Activated CD4-positive, alpha-beta T cell treated with anti-CD3 and anti-CD28 coated beads, Interleukin-2, amount 10 ng/mL, durations not matched to agents 7 days and 5 days (primary cell): Measurements from ENCODE around the gene OOSP4A. TPM values are rescaled to one million over a fixed set of nuclear protein-coding genes. Genes with fewer than 3 reads are reported as not detected.

Experiments
- CTCF ChIA-PET: fragments of 350-600 bp; sonication (Branson Sonifier 250); formaldehyde crosslinking; loops from one replicate; lab custom pipeline; 2021; ENCODE audit warnings: antibody characterized with exemption; lab: Charles Lee
- POLR2A ChIA-PET: fragments of 350-600 bp; sonication (Branson Sonifier 250); formaldehyde crosslinking; loops from one replicate; lab custom pipeline; 2021; ENCODE audit warnings: antibody characterized with exemption; lab: Charles Lee
- DNase-seq: peaks from one replicate; pipeline ENCODE4 v3.0.0-alpha.2; 2020
- H3K27ac Mint-ChIP-seq: one replicate; pipeline ENCODE4 v1.8.0; 2021; ENCODE audit warnings: mild to moderate bottlenecking, moderate library complexity, mixed read lengths
- H3K27me3 Mint-ChIP-seq: one replicate; pipeline ENCODE4 v1.8.0; 2021; ENCODE audit warnings: mixed read lengths
- H3K36me3 Mint-ChIP-seq: one replicate; pipeline ENCODE4 v1.8.0; 2021; ENCODE audit warnings: low read depth, mixed read lengths
- H3K4me1 Mint-ChIP-seq: one replicate; pipeline ENCODE4 v1.8.0; 2021; ENCODE audit warnings: mixed read lengths
- H3K4me3 Mint-ChIP-seq: one replicate; pipeline ENCODE4 v1.8.0; 2021; ENCODE audit warnings: mild to moderate bottlenecking, moderate library complexity, mixed read lengths
- H3K9me3 Mint-ChIP-seq: one replicate; pipeline ENCODE4 v1.8.0; 2021; ENCODE audit warnings: mixed read lengths
- total RNA-seq, 2 experiments: library from RNA; stranded (reverse); gene quantifications; one replicate each; pipeline ENCODE4 v1.2.3, GENCODE V29; 2021

Gene OOSP4A
- total RNA-seq = not detected

DNA sequence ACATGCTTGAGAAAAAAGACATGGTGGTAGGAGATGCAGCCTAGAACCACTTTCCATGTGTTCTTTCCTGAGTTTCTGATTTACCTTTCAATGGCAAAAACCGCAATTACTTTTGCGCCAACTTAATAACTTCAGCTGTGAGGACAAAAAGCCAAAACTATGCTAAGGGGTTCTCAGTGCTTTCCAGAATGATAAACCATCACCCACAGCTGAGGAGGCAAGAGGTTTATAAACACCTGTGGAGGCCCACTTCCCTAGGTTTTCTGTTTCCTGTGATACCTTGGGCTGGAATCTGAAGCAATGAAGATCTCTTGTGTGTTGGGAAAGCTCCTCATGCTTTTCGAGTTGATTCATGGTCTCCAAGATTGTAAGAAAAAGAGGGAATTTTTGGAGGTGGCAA lies at the start of gene OOSP4A:
TSS of gene OOSP4A (plus strand) at position 301 of the 400 bp plus-strand sequence. CDS start at position 301, 0 bp downstream.
- CTCF ChIA-PET = no interaction called here
- Mint-ChIP-seq H3K9me3 (no peaks in the 10 kb centered on the region), H3K27me3 (peaks cover 7% of the 10 kb centered on the region), H3K36me3 (no peaks in the 10 kb centered on the region), H3K4me3 (no peak within 1 kb of the TSS), H3K27ac (no peak within 1 kb of the TSS), H3K4me1 (no peaks in the 10 kb centered on the region)
- no peak for DNase-seq
- POLR2A ChIA-PET = no interaction called here

DNA sequence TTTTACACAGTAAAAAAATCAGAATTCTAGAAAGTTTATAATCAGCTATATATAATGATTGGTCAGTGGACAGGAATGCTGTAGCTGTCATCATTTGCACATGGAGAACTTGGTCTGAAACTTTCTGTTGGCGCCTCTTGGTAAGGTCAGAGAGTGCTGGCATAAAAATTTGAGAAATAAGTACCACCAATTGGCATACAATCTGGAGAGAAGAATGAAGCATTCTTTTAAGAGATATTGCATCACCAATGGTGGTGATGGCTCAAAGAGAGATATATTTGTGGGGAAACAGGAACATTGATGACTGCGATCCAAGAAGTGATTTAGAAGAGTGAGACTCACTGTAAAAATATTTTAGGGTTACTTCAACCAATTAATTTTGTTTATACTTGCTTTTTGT lies 45.4 kb upstream of the OOSP4A start:
- no peaks in the 10 kb centered on the region for H3K4me1 Mint-ChIP-seq
- peaks cover 26% of the 10 kb centered on the region for H3K9me3 Mint-ChIP-seq
- H3K27me3 Mint-ChIP-seq = no peaks in the 10 kb centered on the region
- ChIA-PET POLR2A (no interaction called here), CTCF (interaction anchor here (0.6 to 1.5 kb wide), 9 partner anchors 11 to 1443 kb away, joined by 3 to 7 read pairs (median 3); partner anchors contain the start of gene CYB561A3)
- no peak overlapping the region for H3K4me3 Mint-ChIP-seq
- H3K36me3 Mint-ChIP-seq = peaks cover 2% of the 10 kb centered on the region
- H3K27ac Mint-ChIP-seq = no peak overlapping the region
- no peak for DNase-seq

DNA sequence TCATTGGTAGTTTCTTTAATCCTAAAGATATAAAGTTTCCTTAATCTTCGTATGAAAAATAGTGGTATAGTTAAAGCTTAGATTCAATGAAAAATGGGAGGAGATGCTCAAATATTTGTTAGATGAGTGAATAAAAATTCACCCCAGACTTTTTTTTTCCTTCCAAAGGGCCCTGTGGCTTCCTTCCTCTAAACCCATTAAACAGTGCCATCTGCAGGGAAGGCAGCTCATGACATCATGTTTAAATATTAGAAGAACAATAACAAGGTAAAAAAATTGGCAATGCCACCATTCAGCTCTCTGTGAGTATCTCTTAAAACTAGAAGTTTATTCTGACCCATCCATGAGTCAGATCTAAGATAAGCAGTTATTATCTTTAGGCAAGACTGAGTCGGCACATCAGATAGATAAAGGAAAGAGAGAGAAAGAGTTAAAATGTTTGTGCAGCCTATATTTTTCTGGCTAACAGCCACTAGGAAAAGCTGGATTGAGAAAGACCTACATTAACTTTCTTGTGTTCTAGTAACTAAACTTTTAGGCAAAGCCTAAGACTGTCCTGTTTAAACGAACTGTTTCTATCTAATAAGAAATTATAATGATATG lies 44.7 kb upstream of the OOSP4A start:
- peaks cover 30% of the 10 kb centered on the region for H3K9me3 Mint-ChIP-seq
- CTCF ChIA-PET = interaction anchor here (0.6 to 1.5 kb wide), 12 partner anchors 9 to 1443 kb away, joined by 3 to 7 read pairs (median 3); partner anchors contain the start of gene CYB561A3
- DNase-seq = peak; percentile 32
- no peaks in the 10 kb centered on the region for H3K27me3 Mint-ChIP-seq
- POLR2A ChIA-PET = no interaction called here
- no peak overlapping the region for H3K27ac Mint-ChIP-seq
- peaks cover 2% of the 10 kb centered on the region for H3K36me3 Mint-ChIP-seq
- H3K4me1 Mint-ChIP-seq = no peaks in the 10 kb centered on the region
- no peak overlapping the region for H3K4me3 Mint-ChIP-seq

DNA sequence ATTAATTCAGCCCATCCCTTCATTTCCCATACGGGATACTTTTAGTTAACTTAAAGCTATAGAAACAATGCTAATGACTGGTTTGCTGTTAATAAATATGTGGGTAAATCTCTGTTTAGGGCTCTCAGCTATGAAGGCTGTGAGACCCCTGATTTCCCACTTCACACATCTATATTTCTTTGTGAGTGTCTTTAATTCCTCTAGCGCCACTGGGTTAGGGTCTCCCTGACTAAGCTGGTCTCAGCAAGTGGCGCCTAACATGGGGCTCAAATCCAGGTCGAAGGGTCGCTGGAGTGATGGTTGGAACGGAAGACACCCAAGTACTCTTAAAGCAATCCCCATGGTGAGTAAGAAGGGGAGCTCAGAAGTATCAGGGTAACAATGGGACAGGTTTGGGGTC lies 40.0 kb upstream of the OOSP4A start:
- Mint-ChIP-seq H3K27ac (no peak overlapping the region), H3K36me3 (peaks cover 2% of the 10 kb centered on the region), H3K9me3 (peaks cover 54% of the 10 kb centered on the region), H3K4me1 (no peaks in the 10 kb centered on the region), H3K4me3 (no peak overlapping the region), H3K27me3 (no peaks in the 10 kb centered on the region)
- no peak for DNase-seq
- CTCF ChIA-PET = no interaction called here
- POLR2A ChIA-PET = no interaction called here

DNA sequence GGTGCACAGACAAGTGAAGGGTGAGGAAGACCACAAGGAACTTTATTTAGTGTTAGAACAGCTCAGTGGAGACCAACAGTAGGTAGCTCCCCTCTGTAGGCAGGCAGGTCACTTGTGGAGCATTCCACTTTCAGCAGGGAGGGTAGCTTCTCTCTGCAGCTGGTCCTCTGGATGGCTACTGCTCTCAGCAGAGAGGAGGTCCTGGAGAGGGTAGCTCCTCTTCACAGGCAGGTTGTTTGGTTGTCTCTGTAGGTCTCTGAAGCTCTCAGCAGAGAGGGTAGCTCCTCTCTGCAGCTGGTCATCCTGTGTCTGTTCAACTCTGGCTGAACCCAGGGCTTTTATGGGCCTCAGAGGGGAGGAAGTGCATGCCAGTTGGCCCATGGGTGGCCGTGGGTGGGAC lies 32.1 kb upstream of the OOSP4A start:
- no peak overlapping the region for H3K4me3 Mint-ChIP-seq
- H3K9me3 Mint-ChIP-seq = peaks cover 18% of the 10 kb centered on the region
- no peaks in the 10 kb centered on the region for H3K4me1 Mint-ChIP-seq
- no peak overlapping the region for H3K27ac Mint-ChIP-seq
- ChIA-PET POLR2A (no interaction called here), CTCF (interaction anchor here (1.5 kb wide), 1 partner anchor 12 kb away, joined by 3 read pairs; no protein-coding TSS in a partner anchor)
- no peak for DNase-seq
- no peaks in the 10 kb centered on the region for H3K36me3 Mint-ChIP-seq
- H3K27me3 Mint-ChIP-seq = peaks cover 2% of the 10 kb centered on the region

DNA sequence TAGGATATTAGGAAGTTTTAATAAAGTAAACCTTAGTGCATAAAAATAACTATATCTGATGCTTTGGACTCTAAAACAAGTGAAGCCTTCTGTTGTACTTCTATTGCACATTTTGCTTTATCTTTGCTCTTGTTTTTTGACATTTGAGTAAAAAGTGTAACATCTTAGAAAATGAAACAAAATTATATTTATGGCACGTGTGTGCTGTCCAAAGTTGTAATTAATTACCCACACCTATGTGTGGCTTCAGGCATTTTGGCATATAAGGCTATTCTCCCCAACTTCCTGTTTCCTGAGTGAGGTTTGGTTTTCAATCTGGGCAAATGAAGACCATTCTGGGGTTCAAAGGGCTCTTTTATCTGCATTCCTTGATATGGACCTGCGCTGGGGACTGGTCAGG lies 25.7 kb upstream of the OOSP4A start, which contains the start of gene OOSP1:
TSS of gene OOSP1 (plus strand) at position 301 of the 400 bp plus-strand sequence. CDS start at position 324, 23 bp downstream.
- no peak within 1 kb of the TSS for H3K4me3 Mint-ChIP-seq
- POLR2A ChIA-PET = no interaction called here
- no peaks in the 10 kb centered on the region for H3K36me3 Mint-ChIP-seq
- H3K27me3 Mint-ChIP-seq = peaks cover 2% of the 10 kb centered on the region
- no peaks in the 10 kb centered on the region for H3K4me1 Mint-ChIP-seq
- CTCF ChIA-PET = no interaction called here
- H3K27ac Mint-ChIP-seq = no peak within 1 kb of the TSS
- H3K9me3 Mint-ChIP-seq = no peaks in the 10 kb centered on the region
- no peak for DNase-seq

DNA sequence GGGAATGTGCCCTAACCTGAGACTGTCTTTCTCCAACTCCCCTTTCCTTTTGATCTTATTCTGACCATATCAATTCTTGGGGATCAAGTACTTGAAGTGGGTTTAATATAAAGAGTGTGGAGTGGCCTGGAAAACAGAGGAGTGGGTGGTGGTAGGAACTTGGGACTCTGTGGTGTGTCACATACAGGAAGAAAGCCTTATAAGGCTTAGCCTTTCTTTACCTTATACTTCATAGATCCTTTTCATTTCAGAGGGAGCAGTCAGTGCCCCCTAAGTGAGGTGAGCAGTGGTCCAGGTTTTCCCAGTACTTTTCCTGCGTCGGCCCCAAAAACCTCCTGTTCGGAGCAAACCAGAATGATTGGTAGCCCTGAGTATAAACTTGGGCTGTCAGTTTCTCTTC lies 25.1 kb upstream of the OOSP4A start:
- H3K9me3 Mint-ChIP-seq = no peaks in the 10 kb centered on the region
- ChIA-PET POLR2A (no interaction called here), CTCF (no interaction called here)
- no peak for DNase-seq
- no peak overlapping the region for H3K27ac Mint-ChIP-seq
- H3K4me3 Mint-ChIP-seq = no peak overlapping the region
- H3K27me3 Mint-ChIP-seq = peaks cover 2% of the 10 kb centered on the region
- no peaks in the 10 kb centered on the region for H3K36me3 Mint-ChIP-seq
- no peaks in the 10 kb centered on the region for H3K4me1 Mint-ChIP-seq

DNA sequence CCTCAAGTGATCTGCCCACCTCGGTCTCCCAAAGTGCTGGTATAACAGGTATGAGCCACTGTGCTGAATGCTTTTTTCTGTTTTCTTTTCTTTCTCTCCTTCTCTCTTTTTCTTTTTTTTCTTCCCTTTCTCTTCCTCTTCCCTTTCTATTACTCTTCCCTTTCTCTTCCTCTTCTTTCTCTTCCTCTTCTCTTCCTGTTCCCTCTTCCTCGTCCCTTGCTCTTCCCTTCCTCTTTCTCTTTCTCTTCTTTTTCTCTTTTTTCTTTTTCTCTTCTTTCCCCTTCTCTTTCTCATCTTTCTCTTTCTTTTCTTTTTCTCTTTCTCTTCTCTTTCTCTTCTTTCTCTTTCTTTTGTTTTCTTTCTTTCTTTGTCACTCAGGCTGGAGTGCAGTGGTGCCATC lies 24.4 kb upstream of the OOSP4A start:
- POLR2A ChIA-PET = no interaction called here
- no peak overlapping the region for H3K27ac Mint-ChIP-seq

DNA sequence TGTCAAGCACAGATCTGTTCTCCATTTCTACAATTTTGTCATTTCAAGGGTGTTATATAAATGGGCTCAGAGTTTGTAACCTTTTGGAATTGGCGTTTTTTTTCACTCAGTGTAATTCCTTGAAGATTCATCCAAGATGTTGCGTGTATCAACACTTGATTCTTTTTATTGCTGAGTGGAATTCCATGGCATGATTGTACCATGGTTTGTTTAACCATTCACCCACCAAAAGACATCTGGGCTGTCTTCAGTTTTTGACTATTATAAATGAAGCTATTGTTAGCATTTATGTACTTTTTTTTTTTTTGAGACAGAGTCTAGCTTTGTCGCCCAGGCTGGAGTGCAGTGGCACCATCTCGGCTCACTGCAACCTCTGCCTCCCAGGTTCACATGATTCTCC lies 22.7 kb upstream of the OOSP4A start:
- Mint-ChIP-seq H3K27ac (no peak overlapping the region), H3K36me3 (no peaks in the 10 kb centered on the region), H3K4me1 (peaks cover 6% of the 10 kb centered on the region), H3K4me3 (no peak overlapping the region), H3K27me3 (peaks cover under 1% of the 10 kb centered on the region), H3K9me3 (no peaks in the 10 kb centered on the region)
- ChIA-PET POLR2A (no interaction called here), CTCF (no interaction called here)
- DNase-seq = no peak

More for the DNA sequence above, 24.4 kb upstream of the OOSP4A start:
- no peaks in the 10 kb centered on the region for H3K4me1 Mint-ChIP-seq
- no peaks in the 10 kb centered on the region for H3K9me3 Mint-ChIP-seq
- DNase-seq = no peak
- no peaks in the 10 kb centered on the region for H3K27me3 Mint-ChIP-seq
- CTCF ChIA-PET = no interaction called here
- no peaks in the 10 kb centered on the region for H3K36me3 Mint-ChIP-seq
- no peak overlapping the region for H3K4me3 Mint-ChIP-seq

DNA sequence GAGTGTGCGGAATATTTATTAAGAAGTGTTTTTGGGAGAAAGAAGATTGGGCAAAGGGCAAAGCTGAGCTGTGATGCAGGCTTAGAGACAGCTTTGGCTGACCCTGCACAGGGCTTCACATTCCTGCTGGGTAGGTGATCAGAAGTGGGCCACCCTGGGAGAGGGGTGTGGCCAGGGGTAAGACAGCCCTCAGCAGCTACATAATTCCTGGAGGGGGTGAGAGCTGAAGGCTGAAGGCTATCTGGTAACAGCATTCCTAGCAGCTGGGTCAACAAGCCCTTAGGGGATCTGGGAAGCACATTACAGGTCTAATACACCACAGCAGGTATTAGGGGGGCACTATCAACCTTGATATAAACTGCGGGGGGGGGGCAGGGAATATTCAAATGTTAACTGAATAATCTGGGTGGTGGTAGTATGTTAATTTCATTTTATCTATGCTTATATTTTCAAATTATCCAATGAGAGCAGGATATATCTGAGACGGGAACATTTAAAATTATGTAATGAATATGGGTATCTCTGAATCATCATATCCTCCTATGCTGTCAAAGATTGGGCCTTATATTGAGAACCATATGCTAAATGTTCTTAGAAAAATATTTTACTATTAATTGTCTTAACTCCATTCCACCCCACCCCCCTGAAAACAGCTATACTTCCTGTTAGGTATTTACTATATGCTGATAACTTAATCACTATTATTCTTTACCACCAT lies 19.7 kb upstream of the OOSP4A start:
- no peak for DNase-seq
- H3K36me3 Mint-ChIP-seq = no peaks in the 10 kb centered on the region
- no peak overlapping the region for H3K4me3 Mint-ChIP-seq
- peaks cover 2% of the 10 kb centered on the region for H3K27me3 Mint-ChIP-seq
- ChIA-PET CTCF (no interaction called here), POLR2A (no interaction called here)
- peaks cover 6% of the 10 kb centered on the region for H3K4me1 Mint-ChIP-seq
- H3K9me3 Mint-ChIP-seq = no peaks in the 10 kb centered on the region
- H3K27ac Mint-ChIP-seq = no peak overlapping the region

DNA sequence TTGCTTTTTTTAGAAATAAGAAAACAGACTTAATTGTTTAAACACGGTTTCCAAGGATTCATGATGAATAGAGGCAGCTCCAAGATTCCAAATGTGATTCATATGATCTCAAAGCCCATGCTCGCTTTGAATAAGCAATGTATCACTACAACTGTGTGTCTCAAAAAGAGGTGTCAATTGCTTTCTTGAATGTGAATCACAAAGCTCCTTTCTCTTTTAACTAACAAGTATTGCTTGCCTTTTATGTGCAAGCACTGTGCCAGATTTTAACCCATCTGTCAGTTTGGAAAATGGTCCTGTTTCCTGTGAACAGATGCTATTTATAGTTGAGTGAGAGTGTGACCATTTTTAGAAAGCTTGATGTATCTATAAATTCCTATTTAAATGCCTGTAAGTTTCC lies 19.1 kb upstream of the OOSP4A start:
- Mint-ChIP-seq H3K36me3 (no peaks in the 10 kb centered on the region), H3K9me3 (no peaks in the 10 kb centered on the region), H3K4me1 (peaks cover 6% of the 10 kb centered on the region), H3K4me3 (no peak overlapping the region), H3K27me3 (peaks cover 2% of the 10 kb centered on the region), H3K27ac (no peak overlapping the region)
- ChIA-PET CTCF (no interaction called here), POLR2A (no interaction called here)
- DNase-seq = no peak

DNA sequence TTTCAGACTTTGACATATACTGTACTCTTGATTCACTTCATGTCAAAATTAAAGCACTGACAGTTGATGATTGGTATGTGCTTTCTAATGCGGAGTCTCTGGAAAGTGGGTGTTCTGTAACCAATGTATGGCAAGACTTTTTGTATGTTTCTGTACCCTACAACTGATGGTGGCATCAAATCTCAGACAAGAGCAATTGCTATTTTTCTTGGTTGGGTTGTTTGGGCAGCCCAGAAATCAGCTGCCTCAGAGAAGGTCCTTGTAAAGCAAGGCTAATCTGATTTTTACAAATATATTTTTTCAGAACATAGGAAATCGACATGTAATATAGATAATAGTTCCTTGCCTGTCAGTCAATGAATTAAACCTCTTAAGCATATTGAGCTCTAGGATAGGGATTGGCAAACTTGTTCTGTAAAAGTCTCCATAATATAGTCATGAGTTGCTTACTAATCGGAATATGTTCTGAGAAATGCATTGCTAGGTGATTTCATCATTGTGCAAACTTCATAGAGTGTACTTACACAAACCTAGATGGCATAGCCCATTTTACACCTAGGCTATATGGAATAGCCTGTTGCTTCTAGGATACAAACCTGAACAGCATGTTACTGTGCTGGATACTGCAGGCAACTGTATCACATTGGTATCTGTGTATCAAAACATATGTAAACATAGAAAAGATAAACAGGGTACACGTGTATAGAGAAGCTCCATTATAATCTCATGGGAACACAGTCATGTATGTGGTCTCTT lies 10.2 kb upstream of the OOSP4A start:
- ChIA-PET CTCF (no interaction called here), POLR2A (no interaction called here)
- Mint-ChIP-seq H3K27me3 (peaks cover 4% of the 10 kb centered on the region), H3K9me3 (no peaks in the 10 kb centered on the region), H3K4me3 (no peak overlapping the region), H3K4me1 (no peaks in the 10 kb centered on the region), H3K27ac (no peak overlapping the region), H3K36me3 (no peaks in the 10 kb centered on the region)
- no peak for DNase-seq
